ENCODE measurements around the gene TTYH3. TPM values are rescaled to one million over a fixed set of nuclear protein-coding genes. Genes with fewer than 3 reads are reported as not detected.
A peak's percentile ranks its signal among the peaks of the same experiment; 100 is the strongest.

Gene TTYH3
- total RNA-seq, 3 donors from 2014 or later (not counting 1 experiment from before 2014, with no cell fraction given): 38.3 to 47.1 (median 42.4) TPM

- intact Hi-C loops (cut with micrococcal nuclease): loop anchor here (5.0 kb wide), 2 partner anchors 203 to 228 kb away; partner anchors contain the start of gene GRIFIN
- WGBS (ENCODE audit: insufficient coverage): 90% methylated on average over 13 of the region's 13 CpGs
- Histone ChIP-seq H3K36me3 (ENCODE audit: control insufficient read depth, insufficient read depth, low read length) (no peaks in the 10 kb centered on the region), H3K4me1 (ENCODE audit: control insufficient read depth, insufficient read depth, low read length) (no peaks in the 10 kb centered on the region), H3K4me3 (ENCODE audit: low read length) (no peak overlapping the region), H3K9me3 (ENCODE audit: control insufficient read depth, insufficient read depth, low read length) (no peaks in the 10 kb centered on the region), H3K27ac (ENCODE audit: low read length) (no peak overlapping the region), H3K27me3 (ENCODE audit: control insufficient read depth, insufficient read depth, low read length) (no peaks in the 10 kb centered on the region)
- ATAC-seq (no peak), DNase-seq (no peak)
- Mint-ChIP-seq H3K36me3 (no peaks in the 10 kb centered on the region), H3K4me1 (peaks cover 0 to 4% of the 10 kb centered on the region in 2 donors), H3K27ac (no peak overlapping the region), H3K4me3 (no peak overlapping the region), H3K9me3 (no peaks in the 10 kb centered on the region), H3K27me3 (ENCODE audit: low read depth in 2 of 2) (peaks cover 11 to 13% of the 10 kb centered on the region in 2 donors)
- TF ChIP-seq, protein P1, sequence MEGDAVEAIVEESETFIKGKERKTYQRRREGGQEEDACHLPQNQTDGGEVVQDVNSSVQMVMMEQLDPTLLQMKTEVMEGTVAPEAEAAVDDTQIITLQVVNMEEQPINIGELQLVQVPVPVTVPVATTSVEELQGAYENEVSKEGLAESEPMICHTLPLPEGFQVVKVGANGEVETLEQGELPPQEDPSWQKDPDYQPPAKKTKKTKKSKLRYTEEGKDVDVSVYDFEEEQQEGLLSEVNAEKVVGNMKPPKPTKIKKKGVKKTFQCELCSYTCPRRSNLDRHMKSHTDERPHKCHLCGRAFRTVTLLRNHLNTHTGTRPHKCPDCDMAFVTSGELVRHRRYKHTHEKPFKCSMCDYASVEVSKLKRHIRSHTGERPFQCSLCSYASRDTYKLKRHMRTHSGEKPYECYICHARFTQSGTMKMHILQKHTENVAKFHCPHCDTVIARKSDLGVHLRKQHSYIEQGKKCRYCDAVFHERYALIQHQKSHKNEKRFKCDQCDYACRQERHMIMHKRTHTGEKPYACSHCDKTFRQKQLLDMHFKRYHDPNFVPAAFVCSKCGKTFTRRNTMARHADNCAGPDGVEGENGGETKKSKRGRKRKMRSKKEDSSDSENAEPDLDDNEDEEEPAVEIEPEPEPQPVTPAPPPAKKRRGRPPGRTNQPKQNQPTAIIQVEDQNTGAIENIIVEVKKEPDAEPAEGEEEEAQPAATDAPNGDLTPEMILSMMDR (IDR thresholded peaks at IDR 0.05): no peak
These were observed 48.5 kb downstream of the TTYH3 start for GRCh38 chr7:2680256-2680655.

DNA sequence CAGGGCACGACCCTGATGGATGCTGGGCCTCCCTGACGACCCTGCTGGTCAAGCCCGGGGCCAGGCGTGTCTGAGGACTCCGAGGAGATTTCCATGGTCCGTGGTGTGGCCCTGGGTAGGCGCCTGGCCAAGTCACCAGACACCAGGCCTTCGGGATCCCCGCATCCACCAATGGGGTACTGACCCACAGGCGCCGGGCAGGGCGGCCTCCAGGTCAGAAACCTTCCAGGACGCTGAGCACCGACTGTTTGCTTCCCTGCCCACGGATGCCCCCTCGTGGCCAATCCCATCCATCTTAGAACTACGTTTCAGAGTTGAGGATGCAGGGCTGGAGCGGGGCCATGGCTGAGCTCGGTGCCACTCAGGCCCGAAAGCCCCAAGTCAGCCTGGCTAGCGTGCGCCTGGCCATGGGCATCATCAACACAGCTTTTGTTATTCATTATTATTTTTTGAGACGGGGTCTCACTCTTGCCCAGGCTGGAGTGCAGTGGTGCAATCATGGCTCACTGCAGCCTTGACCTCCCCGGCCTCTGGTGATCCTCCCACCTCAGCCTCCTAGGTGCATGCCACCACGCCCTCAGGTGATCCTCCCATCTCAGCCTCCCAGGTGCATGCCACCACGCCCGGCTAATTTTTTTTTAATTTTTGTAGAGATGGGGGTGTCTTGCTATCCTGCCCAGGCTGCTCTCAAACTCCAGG lies 49.2 kb downstream of the TTYH3 start:
- peak; percentile 56 to 70 (median 67) for ATAC-seq
- H3K27me3 Mint-ChIP-seq (ENCODE audit: low read depth in 2 of 2): peaks cover 11 to 15% of the 10 kb centered on the region in 2 donors
- H3K4me3 Mint-ChIP-seq: no peak overlapping the region
- no peak overlapping the region for H3K27ac Mint-ChIP-seq
- H3K27me3 ChIP-seq (ENCODE audit: control insufficient read depth, insufficient read depth, low read length): no peaks in the 10 kb centered on the region
- WGBS (ENCODE audit: insufficient coverage): 58% methylated on average over 26 of the region's 27 CpGs
- H3K9me3 Mint-ChIP-seq: no peaks in the 10 kb centered on the region
- H3K4me1 Mint-ChIP-seq: peaks cover 0 to 4% of the 10 kb centered on the region in 2 donors
- H3K36me3 Mint-ChIP-seq: no peaks in the 10 kb centered on the region
- TF ChIP-seq, protein P1 (IDR thresholded peaks at IDR 0.05): peak; percentile 62
- H3K9me3 ChIP-seq (ENCODE audit: control insufficient read depth, insufficient read depth, low read length): no peaks in the 10 kb centered on the region
- H3K36me3 ChIP-seq (ENCODE audit: control insufficient read depth, insufficient read depth, low read length): no peaks in the 10 kb centered on the region
- H3K27ac ChIP-seq (ENCODE audit: low read length): no peak overlapping the region
- no peaks in the 10 kb centered on the region for H3K4me1 ChIP-seq (ENCODE audit: control insufficient read depth, insufficient read depth, low read length)
- no peak overlapping the region for H3K4me3 ChIP-seq (ENCODE audit: low read length)
- DNase-seq: peak; percentile 53 to 71
- intact Hi-C loops (cut with micrococcal nuclease): loop anchor here (5.0 kb wide), 2 partner anchors 204 to 229 kb away; partner anchors contain the start of gene GRIFIN

- DNase-seq: no peak
- peaks cover 18 to 19% of the 10 kb centered on the region in 2 donors for H3K27me3 Mint-ChIP-seq (ENCODE audit: low read depth in 2 of 2)
- TF ChIP-seq, protein P1 (IDR thresholded peaks at IDR 0.05): no peak
- intact Hi-C loops (cut with micrococcal nuclease): loop anchor here (5.0 kb wide), 2 partner anchors 205 to 230 kb away; partner anchors contain the start of gene GRIFIN
- H3K9me3 ChIP-seq (ENCODE audit: control insufficient read depth, insufficient read depth, low read length): no peaks in the 10 kb centered on the region
- peaks cover 0 to 4% of the 10 kb centered on the region in 2 donors for H3K4me1 Mint-ChIP-seq
- ATAC-seq: no peak
- no peak overlapping the region for H3K27ac Mint-ChIP-seq
- H3K4me1 ChIP-seq (ENCODE audit: control insufficient read depth, insufficient read depth, low read length): no peaks in the 10 kb centered on the region
- H3K27me3 ChIP-seq (ENCODE audit: control insufficient read depth, insufficient read depth, low read length): peaks cover 8% of the 10 kb centered on the region
- 88% methylated on average over 27 of the region's 27 CpGs for WGBS (ENCODE audit: insufficient coverage)
- H3K4me3 Mint-ChIP-seq: no peak overlapping the region
- no peaks in the 10 kb centered on the region for H3K36me3 ChIP-seq (ENCODE audit: control insufficient read depth, insufficient read depth, low read length)
- no peaks in the 10 kb centered on the region for H3K36me3 Mint-ChIP-seq
- no peaks in the 10 kb centered on the region for H3K9me3 Mint-ChIP-seq
- no peak overlapping the region for H3K27ac ChIP-seq (ENCODE audit: low read length)
- H3K4me3 ChIP-seq (ENCODE audit: low read length): no peak overlapping the region
These were observed 50.4 kb downstream of the TTYH3 start for GRCh38 chr7:2681929-2682799.
